GM21786 (cell line): ENCODE results near the gene LCE2B.

Source experiments
- ATAC-seq: cut with Tn5 transposase; IDR thresholded peaks from one replicate; pipeline ENCODE4 v1.9.1; 2021; ENCODE audit not compliant: unreplicated experiment

LCE2B gene

GRCh38 chr1:152728986-152729385, 43.1 kb downstream of the LCE2B start:
- no peak for ATAC-seq

GRCh38 chr1:152735648-152736047, 49.7 kb downstream of the LCE2B start:
- ATAC-seq, result no peak
